Hepatocyte (in vitro differentiated cells): ENCODE results near the gene PGAP1. TPM values are rescaled to one million over a fixed set of nuclear protein-coding genes. Genes with fewer than 3 reads are reported as not detected.

Source experiments
- DNase-seq: peaks from one replicate; pipeline ENCODE4 v3.0.0-alpha.2; 2016; ENCODE audit warnings: low spot score
- H2AFZ ChIP-seq: fragments of 200-600 bp; sonication (generic); 2 replicates; pipeline ENCODE4 v1.6.0; 2016; ENCODE audit warnings: antibody characterized with exemption, mild to moderate bottlenecking
- H3K27ac ChIP-seq: fragments of 200-600 bp; sonication (generic); 2 replicates; pipeline ENCODE4 v1.5.1; 2016; ENCODE audit warnings: mild to moderate bottlenecking
- H3K27me3 ChIP-seq: fragments of 200-600 bp; sonication (generic); 2 replicates; pipeline ENCODE4 v1.6.1; 2016
- H3K36me3 ChIP-seq: fragments of 200-600 bp; sonication (generic); replicated peaks from 2 replicates; pipeline ENCODE4 v1.5.1; 2016; ENCODE audit warnings: low read depth; ENCODE audit not compliant: insufficient read depth
- H3K4me1 ChIP-seq: fragments of 200-600 bp; sonication (generic); 2 replicates; pipeline ENCODE4 v1.5.1; 2016; ENCODE audit warnings: mild to moderate bottlenecking, moderate library complexity; ENCODE audit not compliant: insufficient read depth
- H3K4me2 ChIP-seq: fragments of 200-600 bp; sonication (generic); 2 replicates; pipeline ENCODE4 v1.6.0; 2016
- H3K4me3 ChIP-seq: fragments of 200-600 bp; sonication (generic); 2 replicates; pipeline ENCODE4 v1.5.1; 2016; ENCODE audit warnings: mild to moderate bottlenecking
- H3K79me2 ChIP-seq: fragments of 200-600 bp; sonication (generic); 2 replicates; pipeline ENCODE4 v1.6.0; 2017; ENCODE audit warnings: mild to moderate bottlenecking
- H3K9me2 ChIP-seq: fragments of 200-600 bp; sonication (generic); replicated peaks from 2 replicates; pipeline ENCODE4 v1.6.0; 2017; ENCODE audit warnings: mild to moderate bottlenecking; ENCODE audit not compliant: insufficient read depth
- H3K9me3 ChIP-seq: fragments of 200-600 bp; sonication (generic); 2 replicates; pipeline ENCODE4 v1.5.1; 2016; ENCODE audit warnings: low read depth, mild to moderate bottlenecking
- H4K20me1 ChIP-seq: fragments of 200-600 bp; sonication (generic); 2 replicates; pipeline ENCODE4 v1.6.0; 2016; ENCODE audit warnings: mild to moderate bottlenecking; ENCODE audit not compliant: insufficient read depth, poor library complexity, severe bottlenecking
- CTCF ChIP-seq: fragments of 200-600 bp; sonication (generic); IDR thresholded peaks from 2 replicates; pipeline ENCODE4 v1.5.1; 2016; ENCODE audit warnings: antibody characterized with exemption, mild to moderate bottlenecking; ENCODE audit not compliant: poor library complexity
- EZH2 ChIP-seq: fragments of 200-600 bp; sonication (generic); IDR thresholded peaks from 2 replicates; pipeline ENCODE4 v1.6.1; 2016; ENCODE audit warnings: antibody characterized with exemption, mild to moderate bottlenecking, borderline replicate concordance
- EZH2phosphoT487 ChIP-seq: fragments of 200-600 bp; sonication (generic); IDR thresholded peaks from one replicate; pipeline ENCODE4 v1.6.1; 2018; ENCODE audit warnings: antibody characterized with exemption, mild to moderate bottlenecking, low read depth, moderate library complexity; ENCODE audit not compliant: unreplicated experiment, severe bottlenecking
- WGBS: methylation state at CpG from one replicate; pipeline ENCODE4 v1.1.6; 2016; ENCODE audit warnings: low lambda C conversion rate; ENCODE audit errors: missing lambda C conversion rate; 5-methylcytosine and 5-hydroxymethylcytosine counted together
- polyA plus RNA-seq: library from polyadenylated mRNA; unstranded; fragments of >200 nt; fragmentation: Nextera tagmentation; extraction: Ambion mirVana; gene quantifications from 2 replicates; pipeline ENCODE4 v1.2.1, GENCODE V29; 2016
- total RNA-seq: library from RNA; depleted of rRNA; stranded (reverse); fragments of >200 nt; gene quantifications from 2 replicates; pipeline ENCODE4 v1.2.3, GENCODE V29; 2014

Gene PGAP1
- total and polyA plus RNA-seq, 2 experiments from 2014 or later = 2.6 to 15.3 TPM

GRCh38 chr2:196840171-196840570 is 86.3 kb downstream of the PGAP1 start:
- no peaks in the 10 kb centered on the region for H4K20me1 ChIP-seq
- H3K79me2 ChIP-seq = no peaks in the 10 kb centered on the region
- DNase-seq = no peak
- TF ChIP-seq CTCF (no peak), EZH2phosphoT487 (no peak), EZH2 (no peak)
- H3K27ac ChIP-seq = no peak overlapping the region
- H3K36me3 ChIP-seq = no peaks in the 10 kb centered on the region
- whole genome bisulfite sequencing = 79% methylated on average over 2 of the region's 2 CpGs
- H3K9me2 ChIP-seq = no peaks in the 10 kb centered on the region
- no peaks in the 10 kb centered on the region for H3K4me1 ChIP-seq
- H3K27me3 ChIP-seq = no peaks in the 10 kb centered on the region
- H3K9me3 ChIP-seq = no peaks in the 10 kb centered on the region
- H3K4me2 ChIP-seq = no peak overlapping the region
- H3K4me3 ChIP-seq = no peak overlapping the region
- no peak overlapping the region for H2AFZ ChIP-seq

- no peak overlapping the region for H3K4me3 ChIP-seq
- H3K9me3 ChIP-seq = no peaks in the 10 kb centered on the region
- no peaks in the 10 kb centered on the region for H3K9me2 ChIP-seq
- H3K4me1 ChIP-seq = no peaks in the 10 kb centered on the region
- TF ChIP-seq EZH2 = no peak
- TF ChIP-seq EZH2phosphoT487 = no peak
- TF ChIP-seq CTCF = no peak
- H3K4me2 ChIP-seq = no peak overlapping the region
- no peaks in the 10 kb centered on the region for H3K27me3 ChIP-seq
- H4K20me1 ChIP-seq = no peaks in the 10 kb centered on the region
- H3K79me2 ChIP-seq = no peaks in the 10 kb centered on the region
- WGBS = 77% methylated on average over 2 of the region's 2 CpGs
- no peak for DNase-seq
- no peak overlapping the region for H3K27ac ChIP-seq
- no peaks in the 10 kb centered on the region for H3K36me3 ChIP-seq
- no peak overlapping the region for H2AFZ ChIP-seq
Measured at GRCh38 chr2:196839574-196839973, 86.9 kb downstream of the PGAP1 start.

- no peak overlapping the region for H3K27ac ChIP-seq
- no peaks in the 10 kb centered on the region for H4K20me1 ChIP-seq
- no peaks in the 10 kb centered on the region for H3K9me3 ChIP-seq
- TF ChIP-seq CTCF = no peak
- no peak for TF ChIP-seq EZH2
- no peak for TF ChIP-seq EZH2phosphoT487
- H3K79me2 ChIP-seq = no peaks in the 10 kb centered on the region
- H3K4me2 ChIP-seq = no peak overlapping the region
- no peaks in the 10 kb centered on the region for H3K9me2 ChIP-seq
- no peak overlapping the region for H2AFZ ChIP-seq
- H3K36me3 ChIP-seq = no peaks in the 10 kb centered on the region
- H3K4me1 ChIP-seq = no peaks in the 10 kb centered on the region
- H3K4me3 ChIP-seq = no peak overlapping the region
- no peaks in the 10 kb centered on the region for H3K27me3 ChIP-seq
- DNase-seq = no peak
Measured at GRCh38 chr2:196836440-196836839, 90.1 kb downstream of the PGAP1 start.

GRCh38 chr2:196830701-196831100 is 95.8 kb downstream of the PGAP1 start:
- Histone ChIP-seq H3K9me3 (no peaks in the 10 kb centered on the region), H3K9me2 (no peaks in the 10 kb centered on the region), H3K27ac (no peak overlapping the region), H2AFZ (no peak overlapping the region), H3K4me1 (no peaks in the 10 kb centered on the region), H3K79me2 (no peaks in the 10 kb centered on the region), H3K4me2 (no peak overlapping the region), H3K36me3 (no peaks in the 10 kb centered on the region), H4K20me1 (no peaks in the 10 kb centered on the region), H3K4me3 (no peak overlapping the region), H3K27me3 (no peaks in the 10 kb centered on the region)
- no peak for DNase-seq
- WGBS = 95% methylated on average over 1 of the region's 1 CpG
- TF ChIP-seq EZH2phosphoT487 (no peak), EZH2 (no peak), CTCF (no peak)
